ENCODE results near the gene PSD4.

PSD4 gene

GRCh38 chr2:113169002-113169530 is 4.7 kb upstream of the PSD4 start:
- DNase-seq, result no peak

- no peak for DNase-seq
Observed at GRCh38 chr2:113169586-113169985, 4.2 kb upstream of the PSD4 start.

GRCh38 chr2:113171334-113172075 is 2.3 kb upstream of the PSD4 start:
- no peak for DNase-seq

- peak; percentile 24 for DNase-seq
Observed at GRCh38 chr2:113172721-113173541, 840 bp upstream of the PSD4 start.

- DNase-seq, result peak; percentile 54
Observed at GRCh38 chr2:113174376-113174750, 592 bp downstream of the PSD4 start.

- peak; percentile 74 for DNase-seq
Observed at GRCh38 chr2:113175042-113175628, 1.4 kb downstream of the PSD4 start.

DNA sequence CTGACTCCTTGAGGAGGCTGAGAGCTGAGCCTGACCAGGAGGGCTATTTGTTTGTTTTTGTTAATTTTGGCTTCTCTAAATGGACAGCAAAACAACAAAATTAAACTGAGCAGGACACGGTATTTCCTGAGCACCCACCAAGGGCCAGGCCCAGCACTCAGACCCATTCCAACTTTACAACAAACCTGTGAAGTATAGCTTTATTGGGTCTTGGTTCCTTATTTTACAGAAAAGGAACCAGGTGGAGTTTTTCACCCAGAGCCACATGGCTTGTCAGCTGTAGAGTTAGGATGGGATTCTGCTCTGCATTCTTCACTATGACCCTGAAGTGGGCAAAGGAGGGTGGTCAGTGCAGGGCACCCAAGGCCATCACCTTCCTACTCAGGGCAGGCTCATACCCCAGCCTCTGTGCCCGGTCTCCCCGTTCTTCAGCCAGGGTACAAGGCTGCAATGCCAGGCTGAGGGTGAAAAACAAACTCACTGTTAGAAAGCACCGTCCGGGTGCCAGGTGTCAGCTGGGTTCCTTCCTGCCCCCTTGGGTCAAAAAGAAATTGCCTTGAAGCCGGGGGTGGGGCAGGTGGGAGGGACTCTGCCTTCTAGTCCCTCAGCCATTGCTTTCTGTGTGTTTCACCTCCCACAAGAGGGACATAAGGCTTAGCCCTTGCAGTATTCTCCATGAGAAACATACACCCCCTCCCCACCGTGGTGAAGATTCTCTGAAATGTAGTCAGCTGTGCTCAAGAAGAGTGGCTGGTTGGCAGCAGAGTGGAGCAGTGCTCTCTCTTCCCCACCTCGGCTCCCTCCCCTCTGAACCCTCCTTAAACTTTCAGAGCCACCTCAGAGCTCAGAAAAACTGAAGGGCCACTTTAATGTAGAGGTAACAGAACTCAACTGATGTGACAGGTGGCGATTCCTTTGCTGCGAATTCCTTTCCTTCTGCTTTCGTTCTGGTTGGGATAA is 2.2 kb downstream of the PSD4 start:
- peak; percentile 58 for DNase-seq

- DNase-seq, result no peak
Observed at GRCh38 chr2:113176696-113177355, 3.1 kb downstream of the PSD4 start.

DNA sequence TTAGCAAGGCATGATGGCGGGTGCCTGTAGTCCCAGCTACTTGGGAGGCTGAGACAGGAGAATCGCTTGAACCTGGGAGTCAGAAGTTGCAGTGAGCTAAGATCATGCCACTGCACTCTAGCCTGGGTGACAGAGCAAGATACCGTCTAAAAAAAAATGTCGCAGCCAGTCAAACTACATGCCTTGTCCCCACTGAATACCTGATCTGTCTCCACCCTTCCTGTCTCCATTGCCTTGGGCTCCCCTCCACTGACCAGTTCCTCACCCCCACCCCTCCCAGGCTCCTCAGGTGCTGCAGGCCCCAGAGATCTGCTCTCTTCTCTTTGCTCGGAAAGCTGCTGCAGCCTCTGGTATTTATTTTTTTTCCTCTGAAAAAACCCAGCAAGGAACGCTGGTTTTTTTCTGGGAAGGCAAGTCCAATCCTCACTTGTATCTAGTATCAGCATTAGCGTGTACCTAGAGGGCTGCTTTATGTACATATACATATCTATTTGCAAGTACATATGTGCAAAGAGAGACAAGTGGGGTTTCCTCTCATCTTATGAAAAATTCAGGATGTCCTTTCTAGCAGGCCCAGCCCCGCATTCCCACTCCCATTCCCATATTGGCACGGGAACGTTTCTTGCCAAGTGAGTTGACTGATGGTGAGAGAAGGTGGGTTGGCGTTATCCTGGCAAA is 4.4 kb downstream of the PSD4 start:
- DNase-seq, result no peak

- DNase-seq, result peak; percentile 74
Observed at GRCh38 chr2:113178891-113179290, 5.1 kb downstream of the PSD4 start.

DNA sequence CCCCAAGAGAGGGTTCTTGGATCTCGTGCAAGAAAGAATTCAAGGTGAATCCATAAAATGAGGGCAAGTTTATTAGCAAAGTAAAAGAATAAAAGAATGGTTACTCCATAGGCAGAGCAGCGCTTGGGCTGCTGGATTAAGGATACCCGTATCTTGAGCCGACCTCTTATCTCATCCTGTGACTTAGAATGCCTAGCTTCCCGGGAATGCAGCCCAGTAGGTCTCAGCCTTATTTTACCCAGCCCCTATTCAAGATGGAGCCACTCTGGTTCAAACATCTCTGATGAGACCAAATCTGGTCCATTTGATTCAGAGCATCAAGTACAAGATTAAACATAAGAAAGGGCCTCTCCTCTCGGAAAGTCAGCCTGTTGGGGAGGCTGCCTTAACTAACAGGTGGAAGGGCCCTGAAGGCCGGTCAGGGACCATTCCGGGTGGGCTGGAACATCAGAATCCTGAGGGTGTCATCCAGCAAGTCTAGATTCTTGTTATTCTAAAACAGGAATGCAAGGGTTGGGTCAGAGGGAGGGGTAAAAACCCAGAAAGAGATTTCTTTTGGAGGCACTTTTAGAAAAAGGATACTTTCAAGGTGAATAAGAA is 5.8 kb downstream of the PSD4 start:
- DNase-seq, result no peak

DNA sequence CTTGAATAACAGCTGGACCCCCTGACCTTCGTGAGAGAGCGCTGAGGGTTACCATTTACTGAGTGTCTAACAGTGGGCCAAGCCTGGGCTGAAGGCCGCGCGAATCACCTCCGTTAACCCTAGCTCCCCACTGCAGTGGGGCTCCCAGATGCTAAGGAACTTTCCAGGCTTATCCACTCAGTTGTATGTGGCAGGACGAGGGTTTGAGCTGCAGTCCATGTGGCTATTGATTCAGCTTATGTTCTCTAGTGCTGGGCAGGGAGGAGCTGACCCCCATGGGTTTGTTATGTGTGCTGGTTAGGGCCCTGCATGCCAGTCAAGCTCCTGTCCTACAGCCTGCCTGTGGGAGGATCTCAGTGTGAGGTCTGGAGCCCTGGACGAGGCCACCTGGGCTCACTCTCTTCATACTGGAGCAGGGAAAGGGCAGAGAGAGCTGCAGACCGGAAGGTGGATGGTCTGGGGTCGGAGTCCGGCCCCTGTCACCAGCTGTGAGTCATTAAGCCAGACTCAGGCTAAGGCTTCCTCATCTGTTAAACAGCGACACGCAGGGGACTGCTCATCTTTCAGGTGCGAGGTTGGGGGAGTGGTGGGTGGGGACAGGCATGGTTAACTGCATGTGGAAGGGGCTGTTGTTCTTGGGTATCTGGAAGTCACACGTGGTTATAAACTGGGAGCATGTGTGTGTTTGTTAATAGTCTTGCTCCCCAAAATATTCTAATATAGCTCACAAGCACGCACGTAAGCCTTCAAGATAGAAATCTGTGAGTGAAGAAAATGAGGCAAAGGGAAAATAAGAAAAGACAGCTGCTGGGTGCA is 6.6 kb downstream of the PSD4 start:
- no peak for DNase-seq

DNA sequence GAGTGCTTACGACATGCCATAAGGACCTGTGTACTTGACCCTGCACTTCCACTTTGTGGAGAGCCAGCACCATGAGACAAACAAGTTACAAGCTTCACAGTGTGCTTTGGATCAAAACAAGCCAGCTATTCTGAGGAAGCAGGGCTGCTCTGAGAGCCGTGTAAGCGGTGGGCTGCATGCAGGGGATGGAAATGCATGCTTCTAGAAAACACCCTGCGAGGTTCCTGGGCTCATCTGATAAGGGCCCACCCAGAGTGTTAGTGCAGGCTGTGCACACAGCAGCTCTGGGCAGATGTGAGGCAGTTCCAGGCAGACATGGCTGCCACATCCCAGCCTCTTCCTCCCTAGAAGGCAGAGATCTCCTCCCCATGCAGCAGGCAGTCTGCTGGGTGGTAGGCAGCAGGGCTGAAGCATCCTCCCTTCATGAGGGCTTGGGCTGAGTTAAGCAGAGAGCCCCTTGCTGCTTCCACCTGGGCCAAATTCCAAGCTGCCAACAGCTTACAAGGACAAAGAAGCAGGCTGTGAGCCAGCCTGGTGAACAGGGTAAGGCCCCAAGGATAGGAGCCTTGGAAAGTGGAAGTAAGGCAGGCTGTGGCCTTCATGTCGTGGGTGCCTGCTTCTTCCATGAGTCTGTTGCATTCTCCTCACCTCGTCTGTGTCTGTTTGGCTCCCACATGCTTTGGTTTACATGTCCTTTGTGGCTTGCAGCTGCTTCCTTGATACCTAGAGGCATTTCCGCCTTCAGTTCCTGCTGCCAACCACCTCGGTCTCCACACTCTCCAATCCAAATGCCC is 7.7 kb downstream of the PSD4 start:
- DNase-seq, result no peak

DNA sequence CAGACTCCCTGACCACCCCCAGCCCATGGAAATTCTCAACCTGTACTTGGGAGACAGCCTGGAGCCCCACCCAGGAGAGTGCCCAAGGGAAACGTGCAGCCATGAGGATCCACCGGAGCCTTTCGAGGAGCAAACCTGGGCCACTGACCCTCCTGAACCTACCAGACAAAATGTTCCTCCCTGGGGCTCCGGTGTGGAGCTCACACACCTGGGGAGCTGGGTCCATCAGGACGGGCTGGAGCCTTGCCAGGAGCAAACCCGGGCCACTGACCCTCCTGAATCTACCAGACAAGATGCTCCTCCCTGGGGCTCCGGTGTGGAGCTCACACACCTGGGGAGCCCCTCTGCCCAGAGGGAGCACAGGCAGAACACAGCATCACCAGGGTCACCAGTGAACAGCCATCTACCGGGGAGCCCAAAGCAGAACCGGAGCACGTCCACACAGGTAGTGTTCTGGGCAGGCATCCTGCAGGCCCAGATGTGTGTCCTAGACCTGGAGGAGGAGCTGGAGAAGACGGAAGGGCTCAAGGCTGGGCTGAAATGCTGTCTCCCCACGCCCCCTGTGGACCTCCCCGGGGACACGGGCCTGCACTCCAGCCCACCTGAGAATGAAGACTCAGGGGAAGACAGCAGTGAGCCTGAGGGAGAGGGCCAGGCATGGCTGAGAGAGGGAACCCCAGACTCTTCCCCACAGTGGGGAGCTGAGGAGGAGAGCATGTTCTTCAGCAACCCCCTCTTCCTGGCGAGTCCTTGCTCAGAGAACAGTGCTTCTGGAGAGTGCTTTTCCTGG is 8.9 kb downstream of the PSD4 start:
- DNase-seq, result no peak

DNA sequence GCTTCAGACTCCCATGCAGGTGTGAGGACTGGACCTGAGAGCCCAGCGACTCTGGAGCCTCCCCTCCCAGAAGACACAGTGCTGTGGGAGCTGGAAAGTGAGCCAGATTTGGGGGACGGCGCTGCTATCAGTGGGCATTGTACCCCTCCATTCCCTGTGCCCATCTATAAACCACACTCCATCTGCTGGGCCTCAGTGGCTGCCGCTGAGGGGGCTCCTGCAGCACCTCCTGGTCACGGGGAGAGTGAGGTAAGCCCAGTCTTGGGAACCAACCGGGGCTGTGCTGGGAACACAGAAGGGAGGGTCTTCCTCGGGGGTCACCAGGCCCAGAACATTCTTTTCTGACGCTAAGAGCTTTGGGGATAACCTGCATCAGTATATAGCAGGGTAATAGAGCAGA is 9.5 kb downstream of the PSD4 start:
- DNase-seq, result no peak

DNA sequence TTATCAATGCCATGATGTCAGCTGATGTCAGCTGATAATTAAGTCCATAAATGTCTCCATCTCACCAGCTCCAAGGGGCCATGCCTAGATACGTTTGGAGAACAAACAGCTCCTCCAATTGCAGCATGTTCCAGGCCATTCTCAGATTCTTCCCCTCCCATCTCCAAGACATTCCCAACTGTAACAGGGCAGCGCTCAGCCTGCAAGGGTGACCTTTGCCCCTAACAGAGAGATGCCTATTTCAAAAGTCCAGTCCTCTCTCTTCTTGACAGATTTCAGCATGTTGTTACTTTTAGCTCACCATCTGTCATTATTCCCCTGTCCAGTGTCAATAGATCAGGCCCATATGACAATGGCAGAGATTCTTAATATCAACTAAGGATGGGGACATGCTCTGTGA is 9.9 kb downstream of the PSD4 start:
- no peak for DNase-seq

DNA sequence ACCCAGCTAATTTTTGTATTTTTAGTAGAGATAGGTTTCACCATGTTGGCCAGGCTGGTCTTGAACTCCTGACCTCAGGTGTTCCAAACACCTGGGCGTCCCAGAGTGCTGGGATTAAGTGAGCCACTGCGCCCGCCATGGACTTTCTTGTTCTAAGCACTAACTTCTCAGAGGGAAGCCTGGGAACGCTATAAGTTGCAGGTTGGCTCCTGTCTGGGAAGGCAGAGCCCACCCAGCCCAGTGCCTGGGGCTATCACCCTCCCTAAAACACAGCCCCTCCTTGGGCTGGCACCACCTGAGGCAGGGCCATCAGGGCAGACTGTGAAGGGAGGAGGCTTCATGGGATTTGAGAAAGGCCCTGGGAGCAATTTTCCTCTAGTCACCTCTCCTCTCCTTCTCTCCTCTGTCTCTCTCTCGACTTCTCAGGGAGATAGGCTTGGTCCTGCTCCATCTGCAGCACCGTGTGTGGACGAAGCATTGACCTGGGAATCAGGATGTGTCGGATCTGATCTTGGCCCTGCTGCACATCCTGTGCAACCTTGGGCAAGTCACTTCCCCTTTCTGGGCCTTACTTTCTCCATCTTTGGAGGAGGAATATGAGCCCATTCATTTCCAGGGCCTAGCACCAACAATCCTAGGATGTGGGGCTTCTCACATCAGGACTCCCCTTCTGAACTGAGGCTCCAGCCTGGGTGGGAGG is 10.9 kb downstream of the PSD4 start:
- DNase-seq, result no peak
